HG03060 (cell line): ENCODE results near the gene FER.
"Not testable (repeated sequence)": the region's sequence is repeated elsewhere in the genome, so short reads cannot be mapped to it uniquely, and the experiment has no call there.

ENCODE experiments used
- ATAC-seq: cut with Tn5 transposase; IDR thresholded peaks from one replicate; pipeline ENCODE4 v1.9.1; 2021; ENCODE audit warnings: low read depth, moderate number of reproducible peaks; ENCODE audit not compliant: unreplicated experiment

Gene FER

DNA sequence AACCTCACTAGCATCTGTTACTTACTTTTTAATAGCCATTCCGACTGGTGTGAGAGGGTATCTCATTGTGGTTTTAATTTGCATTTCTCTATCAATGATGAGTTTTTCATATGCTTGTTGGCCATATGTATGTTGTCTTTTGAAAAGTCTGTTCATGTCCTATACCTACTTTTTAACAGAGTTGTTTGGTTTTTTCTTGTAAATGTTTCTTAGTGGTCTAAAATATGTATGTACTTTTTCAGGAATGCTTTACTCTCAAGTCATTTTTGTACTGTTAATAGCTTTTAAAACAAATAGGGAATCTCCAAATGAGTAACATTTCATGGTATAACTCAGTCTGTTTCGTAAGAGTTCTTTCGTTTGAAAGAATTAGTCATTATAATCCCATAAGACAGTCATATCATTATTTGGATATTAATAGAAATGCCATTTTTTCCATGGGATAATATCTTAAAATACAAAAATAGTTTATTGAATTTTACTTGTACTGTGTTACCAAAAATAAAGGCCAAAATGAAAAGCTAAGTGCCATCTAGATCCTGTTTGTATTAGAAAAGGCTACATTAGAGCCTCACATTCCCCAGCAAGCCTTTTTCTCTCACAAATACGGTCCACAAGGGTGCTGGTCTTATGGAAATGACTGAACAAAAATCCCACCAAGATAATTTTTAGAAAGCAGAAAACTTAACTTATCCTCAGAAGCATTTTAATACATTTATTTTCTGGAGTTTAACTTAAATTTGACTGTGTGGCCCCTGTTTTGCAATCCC lies 414.4 kb downstream of the FER start:
- peak; percentile 83 for ATAC-seq

DNA sequence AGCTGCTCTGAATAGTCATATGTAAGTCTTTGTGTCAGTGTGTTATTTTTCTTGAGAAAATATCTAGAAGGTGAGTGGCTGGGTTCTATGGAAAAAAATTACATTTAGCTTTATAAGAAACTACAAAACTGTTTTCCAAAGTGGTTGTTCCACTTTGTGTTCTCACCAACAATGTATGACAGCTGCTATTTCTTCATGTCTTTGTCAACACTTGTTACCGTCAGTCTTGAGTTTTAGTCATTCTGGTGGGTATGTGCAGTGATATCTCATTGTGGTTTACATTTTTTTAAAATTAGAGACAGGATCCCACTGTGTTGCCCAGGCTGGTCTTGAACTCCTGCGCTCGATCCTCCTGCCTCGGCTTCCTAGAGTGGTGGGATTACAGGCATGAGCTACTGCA lies 415.6 kb downstream of the FER start:
- no peak for ATAC-seq

DNA sequence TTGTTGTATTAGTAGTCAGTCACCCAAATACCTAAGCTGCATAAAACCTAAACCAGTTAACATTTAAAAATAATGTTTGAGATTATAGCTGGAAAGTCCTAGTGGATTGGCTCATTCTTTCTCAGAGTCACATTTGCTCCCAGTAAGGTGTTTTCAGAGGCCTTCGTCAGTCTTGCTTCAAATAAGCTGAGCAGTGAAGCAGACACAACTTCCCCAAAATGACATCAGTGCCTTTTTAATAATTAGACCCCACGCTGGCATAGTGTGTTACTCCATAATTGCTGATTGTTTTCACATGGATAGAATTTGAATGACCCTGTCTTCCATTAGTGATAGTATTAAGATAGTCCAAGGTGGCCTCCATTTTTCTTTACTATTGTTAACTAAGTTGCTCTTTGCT lies 416.3 kb downstream of the FER start:
- ATAC-seq: no peak

DNA sequence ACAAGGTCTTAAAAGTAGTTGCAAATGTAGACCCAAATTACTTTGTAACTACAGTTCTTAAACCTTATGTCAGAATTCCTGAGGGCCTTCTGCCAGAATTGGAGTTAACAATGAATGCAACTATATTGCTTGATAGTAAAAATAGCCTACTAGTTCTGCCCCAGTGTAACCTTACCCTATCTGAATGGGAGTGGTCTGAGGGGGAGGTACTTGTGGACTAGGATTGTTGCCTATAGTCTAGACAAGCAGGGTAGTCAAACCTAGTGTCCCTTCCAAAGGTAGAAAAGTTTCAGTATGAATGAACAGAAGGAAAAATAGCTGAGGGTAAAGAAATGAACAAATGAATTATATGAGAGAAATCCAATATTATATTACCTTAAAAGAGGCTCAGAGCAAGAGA lies 419.9 kb downstream of the FER start:
- ATAC-seq: no peak

DNA sequence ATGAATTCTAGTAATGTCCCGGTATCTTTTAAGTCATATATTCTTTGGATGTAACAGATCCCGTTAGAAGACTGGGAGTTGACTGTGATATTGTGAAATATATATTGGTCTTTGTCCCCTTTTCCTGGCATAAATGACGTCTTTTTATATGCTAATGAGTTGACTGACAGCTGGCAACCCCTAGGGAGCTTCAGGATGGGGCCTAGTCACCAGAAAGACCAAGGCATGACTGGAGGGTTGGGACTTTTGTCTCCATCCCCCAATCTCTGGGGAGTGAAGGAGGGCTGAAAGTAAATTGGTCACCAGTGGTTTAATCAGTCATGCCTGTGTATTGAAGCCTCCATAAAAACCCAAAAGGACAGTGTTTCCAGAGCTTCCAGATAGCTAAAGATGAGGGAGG lies 420.5 kb downstream of the FER start:
- ATAC-seq: no peak

DNA sequence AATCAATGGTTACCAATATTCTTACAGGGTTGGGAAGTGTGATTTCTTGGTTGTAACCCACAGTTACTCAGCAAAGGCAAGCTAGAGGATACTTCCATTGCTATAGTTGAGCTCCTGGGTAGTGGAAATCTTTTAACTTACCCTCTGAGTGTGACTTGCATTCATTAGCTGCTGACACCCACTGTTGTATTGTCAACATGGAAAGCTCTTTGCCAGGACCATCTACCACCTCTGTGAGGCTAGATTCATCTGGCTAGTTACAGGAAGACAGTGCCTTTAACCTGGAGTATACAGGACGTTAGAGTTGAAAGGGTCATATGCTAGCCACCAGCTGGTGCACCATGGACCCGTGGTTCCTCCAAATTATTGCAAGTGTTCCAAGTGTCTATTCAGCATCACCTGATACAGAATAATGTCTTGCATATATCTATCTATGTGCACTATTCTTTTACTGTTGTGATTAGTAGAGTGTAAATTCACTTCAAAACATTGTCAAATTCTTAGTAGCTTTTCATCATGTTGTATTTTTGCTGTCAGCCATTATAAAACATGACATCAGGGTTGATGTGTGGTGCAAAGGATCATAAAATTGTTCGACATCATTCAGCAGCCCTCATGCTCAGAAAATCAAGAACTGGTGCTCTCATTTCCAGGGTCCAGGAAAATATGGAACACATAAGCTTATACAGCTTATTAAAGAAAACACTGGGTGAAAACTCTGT lies 423.1 kb downstream of the FER start:
- no peak for ATAC-seq

DNA sequence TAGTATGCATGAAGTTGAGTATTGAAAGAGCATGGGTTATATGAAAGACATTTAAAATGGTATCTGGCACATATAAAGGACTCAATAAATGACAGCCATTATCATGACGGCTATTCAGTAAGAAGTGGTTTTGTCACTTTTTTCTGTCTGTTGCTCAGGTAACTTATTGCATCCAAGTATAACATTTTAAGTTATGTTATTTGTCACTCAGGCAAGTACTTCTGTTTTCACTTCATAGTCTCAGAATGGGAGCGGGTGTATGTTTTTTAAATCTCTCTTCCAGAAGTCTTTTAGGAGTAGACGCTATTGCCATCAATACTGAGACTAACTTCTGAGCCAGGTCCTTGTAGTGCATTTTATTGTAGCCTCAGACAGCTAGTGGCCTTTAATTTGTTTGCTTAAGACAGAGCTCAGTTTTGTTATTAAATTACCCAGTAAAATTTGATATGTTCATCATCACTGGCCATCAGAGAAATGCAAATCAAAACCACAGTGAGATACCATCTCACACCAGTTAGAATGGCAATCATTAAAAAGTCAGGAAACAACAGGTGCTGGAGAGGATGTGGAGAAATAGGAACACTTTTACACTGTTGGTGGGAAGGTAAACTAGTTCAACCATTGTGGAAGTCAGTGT lies 423.9 kb downstream of the FER start:
- ATAC-seq: not testable (repeated sequence)

DNA sequence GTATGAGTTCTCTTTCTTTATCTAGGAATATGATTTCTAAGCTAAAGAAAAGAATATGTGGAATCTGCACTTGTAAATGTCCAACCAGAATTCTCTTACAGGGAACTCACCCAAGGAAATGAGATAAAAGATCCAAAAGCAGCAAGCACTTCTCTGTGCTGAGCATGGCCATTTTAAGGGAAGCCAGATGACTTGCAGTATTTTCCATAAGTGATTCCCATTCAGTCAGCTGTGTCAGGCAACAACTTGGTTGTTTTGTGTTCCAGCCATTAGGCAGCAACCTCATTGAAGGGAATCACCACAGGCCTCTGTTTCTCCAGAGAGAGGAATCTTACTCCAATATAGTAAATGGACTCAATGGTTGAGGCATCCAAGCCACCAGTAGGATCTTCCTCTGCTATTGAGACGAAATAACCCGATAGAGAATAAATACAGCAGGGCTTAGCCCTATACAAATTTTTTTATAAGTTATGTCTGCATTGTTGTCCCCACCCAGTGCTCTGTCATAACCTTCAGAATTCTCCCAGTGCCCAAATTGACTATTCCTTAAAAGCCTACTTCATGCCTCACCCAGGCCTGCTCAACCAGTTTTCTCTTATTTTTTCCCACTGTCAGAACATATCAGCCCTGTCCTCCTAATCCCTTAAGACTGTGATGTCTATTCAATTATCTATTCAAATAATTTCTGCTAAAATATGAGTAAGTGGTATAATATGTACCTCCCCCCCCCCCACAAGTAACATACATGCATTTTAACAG lies 425.5 kb downstream of the FER start:
- ATAC-seq: no peak

DNA sequence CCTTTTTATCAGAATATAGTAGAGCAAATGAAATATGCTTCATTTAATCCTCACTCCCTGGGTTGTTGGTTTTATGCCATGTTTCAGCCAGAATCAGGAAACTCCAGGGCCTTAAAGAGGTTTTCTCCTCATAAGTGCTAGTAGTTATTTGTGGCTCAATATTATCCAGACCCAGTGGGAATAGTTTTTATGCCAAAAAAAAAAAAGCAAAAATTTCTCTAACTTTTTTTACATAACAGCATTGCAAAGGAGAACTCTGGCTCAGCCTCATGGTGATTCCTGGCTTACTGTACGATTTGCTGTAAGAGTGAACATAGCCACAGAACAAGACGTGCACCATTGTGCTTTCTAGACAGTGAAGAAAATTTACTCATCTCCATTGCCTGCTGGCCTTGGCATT lies 429.5 kb downstream of the FER start:
- ATAC-seq: no peak

DNA sequence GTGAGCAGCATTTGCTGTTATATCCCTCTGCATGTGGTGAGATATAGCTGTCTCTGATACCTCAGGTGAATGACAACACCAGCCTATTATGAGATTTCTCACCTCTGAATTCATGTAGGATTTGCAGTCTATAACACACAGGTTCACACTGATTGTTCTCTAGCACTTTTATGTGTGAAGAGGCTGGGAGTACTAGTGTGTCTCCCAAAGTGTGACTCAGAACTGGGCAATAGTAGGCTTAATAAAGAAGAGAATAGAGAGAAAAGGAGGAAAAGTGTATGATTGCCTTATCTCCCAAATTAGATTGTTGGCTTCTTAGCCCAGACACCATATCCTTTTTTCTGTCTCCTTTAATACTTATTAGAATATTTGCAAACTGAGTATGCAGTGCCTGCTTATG lies 430.1 kb downstream of the FER start:
- ATAC-seq: no peak

DNA sequence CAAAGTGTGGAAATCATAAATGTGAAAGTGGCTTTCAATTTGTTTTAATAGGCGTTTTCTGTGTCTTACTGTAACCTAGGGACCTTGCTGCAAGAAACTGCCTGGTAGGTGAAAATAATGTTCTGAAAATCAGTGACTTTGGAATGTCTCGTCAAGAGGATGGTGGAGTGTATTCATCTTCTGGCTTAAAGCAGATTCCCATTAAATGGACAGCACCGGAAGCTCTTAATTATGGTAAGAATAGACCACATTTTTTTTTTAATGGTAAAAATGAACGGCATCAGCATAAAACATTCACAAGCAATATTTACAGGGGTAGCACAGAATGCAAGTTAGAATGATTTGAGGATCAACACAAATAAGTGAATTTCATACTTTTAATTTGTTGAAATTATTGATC lies 433.0 kb downstream of the FER start:
- ATAC-seq: no peak

DNA sequence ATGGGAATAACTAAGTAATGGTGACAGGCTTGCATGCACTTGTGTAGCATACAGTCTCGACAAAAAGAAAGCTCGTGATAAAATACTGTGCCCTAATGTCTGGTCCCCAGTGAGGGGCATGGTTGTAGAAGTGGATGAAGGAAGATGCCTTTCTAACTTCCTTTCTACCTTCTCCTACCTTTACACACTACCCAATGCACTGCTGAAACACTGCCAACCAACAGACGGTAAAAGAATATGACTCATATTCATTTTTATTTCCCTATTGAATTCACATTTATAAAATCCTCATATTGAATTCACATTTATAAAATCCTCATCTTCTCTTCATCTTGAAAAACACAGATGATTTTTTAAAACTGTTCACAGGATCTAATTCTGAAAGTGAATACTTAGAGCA lies 439.1 kb downstream of the FER start:
- no peak for ATAC-seq

DNA sequence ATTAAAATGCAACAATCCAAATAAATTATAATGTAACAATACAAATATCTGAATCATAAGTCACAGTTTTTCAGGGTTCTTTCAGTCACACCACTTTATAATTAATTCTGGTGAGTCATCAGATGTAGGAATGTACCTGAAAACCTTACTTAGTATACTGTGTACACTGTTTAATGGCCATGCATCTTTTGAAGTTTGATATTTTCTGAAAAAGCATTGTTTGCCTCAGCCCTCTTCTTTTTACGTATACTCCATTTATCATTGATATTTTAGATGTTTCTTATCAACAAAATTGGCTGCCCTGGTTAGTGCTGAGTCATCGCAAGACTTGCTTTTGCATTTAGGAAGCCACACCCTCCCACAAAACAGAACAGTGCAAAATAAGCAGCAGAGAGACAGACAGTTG lies 443.5 kb downstream of the FER start:
- peak; percentile 57 for ATAC-seq

DNA sequence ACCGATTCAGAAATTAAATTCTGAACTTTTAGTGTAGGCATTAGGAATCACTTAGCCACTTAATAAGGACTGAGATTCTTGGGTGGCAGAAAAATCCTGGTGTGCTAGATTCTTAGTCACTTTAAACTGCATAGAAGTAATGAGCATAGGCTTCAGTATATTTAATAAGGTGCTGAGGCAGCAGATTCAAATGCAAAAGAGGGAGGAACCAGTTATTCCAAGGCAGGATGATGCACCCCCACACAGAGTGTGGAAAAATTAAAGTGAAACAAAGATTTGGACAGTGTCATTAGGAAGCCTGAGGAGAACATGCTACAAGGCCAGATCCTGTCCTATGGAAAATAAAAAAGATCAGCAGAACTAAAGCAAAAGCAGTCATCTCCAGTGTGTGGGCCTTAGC lies 444.3 kb downstream of the FER start:
- no peak for ATAC-seq

DNA sequence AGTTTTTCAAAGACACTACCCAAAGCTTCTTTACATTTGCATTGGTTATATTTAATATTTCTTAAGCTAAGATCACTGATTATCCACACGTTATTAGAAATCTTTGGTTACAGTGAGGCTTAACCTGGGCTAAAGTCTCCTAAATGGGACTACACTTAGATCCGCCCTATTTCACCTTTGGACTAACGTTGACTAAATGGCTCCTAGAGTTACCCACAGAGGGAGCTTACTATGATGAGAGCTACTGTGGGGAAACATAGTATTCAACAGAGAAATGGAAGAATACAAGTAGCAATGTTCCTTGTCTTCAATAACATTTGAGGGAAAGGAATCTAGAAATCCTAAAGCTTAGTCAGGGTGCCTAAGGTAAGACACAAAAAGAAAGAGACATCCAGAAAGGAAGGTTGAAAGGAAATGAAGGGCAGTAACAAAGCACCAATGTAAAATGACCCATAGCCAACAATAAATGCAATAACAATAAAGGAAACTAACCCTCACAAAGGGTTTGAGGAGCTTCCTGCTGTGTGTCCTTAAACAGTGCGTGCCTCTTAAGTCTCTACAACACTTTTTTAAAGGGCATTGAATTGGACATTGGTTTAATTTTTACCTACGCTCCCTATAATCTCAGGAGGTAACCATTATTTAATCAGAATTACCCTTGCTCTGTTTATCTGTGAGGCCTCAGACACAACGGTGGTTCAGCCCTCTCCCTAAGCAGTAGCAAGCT lies 445.0 kb downstream of the FER start:
- no peak for ATAC-seq

DNA sequence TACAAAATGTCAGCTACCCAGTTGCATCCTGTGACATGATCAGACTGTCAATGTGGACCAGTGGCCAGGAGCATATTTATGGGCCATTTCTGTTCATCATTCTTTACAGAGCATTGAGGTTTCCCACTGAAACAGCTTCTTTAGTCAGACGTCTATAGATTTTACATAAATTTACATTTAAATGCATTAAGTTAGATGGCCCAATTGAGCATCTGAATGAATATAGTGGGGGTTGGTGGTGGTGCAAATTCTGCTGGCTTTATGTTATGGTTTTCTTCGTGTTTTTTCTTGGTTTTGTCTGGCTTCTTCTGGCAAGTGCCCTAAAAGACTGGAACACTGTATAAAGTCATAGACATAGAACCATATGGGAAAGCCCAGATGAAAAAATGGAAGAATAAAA lies 448.0 kb downstream of the FER start:
- ATAC-seq: no peak

DNA sequence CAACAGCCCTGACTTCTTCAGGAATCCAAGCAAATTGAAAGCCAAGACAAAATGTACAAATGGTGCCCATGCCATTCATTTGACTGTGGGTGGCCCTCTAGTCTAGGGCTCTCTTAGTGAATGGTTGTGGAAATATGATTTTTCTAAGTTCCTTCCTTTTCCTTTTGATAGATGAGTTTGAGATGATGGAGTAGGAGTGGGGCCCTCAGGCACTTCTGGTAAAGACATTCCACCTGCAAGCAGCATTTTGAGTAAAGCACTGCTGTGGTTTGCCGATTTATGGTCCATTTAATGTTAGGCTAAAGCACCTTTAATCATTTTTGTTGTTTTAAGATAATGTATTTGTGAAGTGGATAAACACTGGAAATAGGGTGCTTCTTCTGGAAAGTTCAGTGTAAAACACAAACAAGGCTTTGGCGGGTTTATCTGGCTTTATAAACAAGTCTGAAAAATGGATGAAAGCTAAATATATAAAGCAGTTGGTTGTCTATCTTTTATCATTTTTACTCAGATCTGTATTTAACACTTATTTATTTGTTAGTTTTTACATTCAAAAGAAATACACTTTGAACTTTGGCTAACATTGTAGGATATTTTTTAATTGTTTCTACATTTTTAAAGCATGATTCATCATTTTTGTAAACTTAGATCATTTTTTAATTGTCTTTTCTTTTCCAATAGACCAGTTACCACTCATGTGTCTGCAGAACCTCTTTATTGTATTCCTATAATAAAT lies 448.6 kb downstream of the FER start:
- no peak for ATAC-seq

DNA sequence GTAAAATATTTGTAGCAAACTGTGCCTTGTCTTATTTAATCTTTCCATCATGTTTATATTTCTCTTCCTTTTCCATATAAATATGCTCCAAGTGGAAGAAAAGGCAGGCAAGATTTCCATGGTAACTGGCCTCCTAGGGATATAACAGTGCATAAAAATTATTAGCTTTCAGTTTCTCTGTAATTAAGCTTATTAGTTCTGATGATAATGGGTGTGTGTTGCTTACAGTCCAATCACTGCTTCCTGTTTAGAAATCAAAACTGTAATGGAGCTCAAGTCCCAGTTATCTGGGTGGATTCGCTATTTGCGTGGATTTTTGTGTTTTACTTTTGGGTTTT lies 449.1 kb downstream of the FER start:
- ATAC-seq: no peak

DNA sequence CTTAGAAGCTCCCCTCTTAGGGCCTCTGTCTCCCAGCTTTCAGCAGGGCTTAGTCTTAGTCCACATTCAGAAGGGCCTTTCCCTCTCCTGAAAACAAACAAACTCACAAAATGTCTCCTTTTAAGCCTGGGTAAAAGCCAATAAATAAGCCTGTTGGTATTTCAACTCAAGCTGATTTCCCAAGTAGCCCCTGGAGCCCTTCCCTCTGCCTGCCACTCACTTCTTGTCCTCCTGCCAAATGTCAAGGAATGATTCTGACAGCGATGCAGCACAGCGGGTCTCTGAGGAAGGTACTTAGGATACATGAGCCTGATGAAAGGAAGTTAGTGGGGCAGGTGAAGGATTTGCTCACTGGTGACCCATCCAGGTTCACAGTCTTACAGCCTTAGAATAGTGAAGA lies 451.6 kb downstream of the FER start:
- no peak for ATAC-seq
